GM10266 (cell line): ENCODE data around the gene CSMD2.

Source experiments
- DNase-seq: peaks from one replicate; pipeline ENCODE4 v3.0.0; 2012; ENCODE audit errors: extremely low spot score
- CTCF ChIP-seq: IDR thresholded peaks from 2 replicates; pipeline ENCODE4 v1.5.1; 2012; ENCODE audit warnings: mild to moderate bottlenecking, low read depth; ENCODE audit not compliant: control insufficient read depth, insufficient read depth; ENCODE audit errors: missing control alignments

Gene CSMD2

GRCh38 chr1:33725037-33725436 is 440.0 kb downstream of the CSMD2 start:
- TF ChIP-seq CTCF, result no peak

DNA sequence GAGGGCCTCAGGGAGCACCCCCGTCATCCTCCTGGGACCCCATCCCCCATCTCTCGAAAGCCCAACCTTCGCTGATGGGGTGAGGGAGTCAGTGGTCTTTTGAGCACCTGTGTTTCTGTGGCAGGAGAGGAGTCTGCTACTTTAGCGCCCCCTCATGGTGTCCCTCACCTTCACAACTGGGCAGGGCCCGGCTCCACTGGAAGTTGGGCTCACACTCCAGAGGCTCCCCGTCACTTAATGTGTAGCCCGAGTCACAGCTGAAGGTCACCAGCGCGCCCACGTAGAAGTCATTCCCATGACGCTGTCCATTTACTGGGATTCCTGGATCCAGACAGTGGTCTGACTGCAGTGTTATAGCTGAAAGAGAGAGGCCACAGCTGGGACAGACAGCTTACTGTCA is 440.7 kb downstream of the CSMD2 start:
- DNase-seq, result no peak
- TF ChIP-seq CTCF, result no peak

More at GRCh38 chr1:33725037-33725436, 440.0 kb downstream of the CSMD2 start:
- no peak for DNase-seq

- no peak for TF ChIP-seq CTCF
- no peak for DNase-seq
Measured at GRCh38 chr1:33723251-33723650, 441.8 kb downstream of the CSMD2 start.

DNA sequence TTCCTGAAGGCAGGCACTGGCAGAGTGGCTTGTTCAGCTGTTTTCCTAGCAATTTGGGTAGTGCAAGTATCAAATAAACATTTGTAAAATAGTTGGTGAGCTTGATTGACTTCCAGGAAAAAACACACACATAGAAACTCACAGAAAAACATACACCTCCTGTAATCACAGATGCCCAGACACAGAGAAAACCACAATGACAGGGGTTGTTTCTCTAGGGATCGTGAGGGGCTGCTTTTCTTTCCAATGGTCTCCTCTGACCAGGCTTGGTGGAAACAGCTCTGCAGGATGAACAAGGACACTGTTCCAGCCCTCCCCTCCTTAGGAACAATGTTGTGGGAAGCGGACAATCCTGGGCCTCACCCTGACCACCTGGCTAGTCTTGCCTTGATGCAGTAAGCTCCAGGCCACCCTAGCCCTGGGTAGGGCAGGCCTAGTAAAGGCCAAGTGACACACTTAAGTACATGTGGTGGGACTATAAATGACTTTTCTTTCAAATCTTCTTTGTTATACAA is 443.7 kb downstream of the CSMD2 start:
- DNase-seq, result no peak
- no peak for TF ChIP-seq CTCF

- TF ChIP-seq CTCF, result no peak
- DNase-seq, result no peak
Measured at GRCh38 chr1:33719771-33720670, 445.0 kb downstream of the CSMD2 start.

DNA sequence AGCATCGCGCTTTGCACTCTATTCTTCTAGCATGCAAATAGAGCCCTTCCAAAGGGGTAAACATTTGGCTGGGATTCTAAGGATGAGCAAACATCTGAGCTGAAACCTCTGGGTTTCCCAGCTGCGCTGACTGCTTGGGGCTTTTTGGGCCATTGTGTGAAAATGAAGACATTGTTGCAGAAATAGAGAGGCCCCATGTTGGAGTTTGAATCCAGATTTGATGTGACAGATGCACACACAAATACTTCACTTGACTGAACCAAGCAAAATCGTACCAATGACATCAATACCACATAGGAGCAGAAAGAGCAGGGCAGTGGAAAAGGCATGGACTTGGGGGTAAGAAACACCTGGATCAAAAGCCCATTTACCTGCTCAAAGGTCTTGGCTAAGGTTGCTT is 445.7 kb downstream of the CSMD2 start:
- no peak for TF ChIP-seq CTCF
- no peak for DNase-seq

DNA sequence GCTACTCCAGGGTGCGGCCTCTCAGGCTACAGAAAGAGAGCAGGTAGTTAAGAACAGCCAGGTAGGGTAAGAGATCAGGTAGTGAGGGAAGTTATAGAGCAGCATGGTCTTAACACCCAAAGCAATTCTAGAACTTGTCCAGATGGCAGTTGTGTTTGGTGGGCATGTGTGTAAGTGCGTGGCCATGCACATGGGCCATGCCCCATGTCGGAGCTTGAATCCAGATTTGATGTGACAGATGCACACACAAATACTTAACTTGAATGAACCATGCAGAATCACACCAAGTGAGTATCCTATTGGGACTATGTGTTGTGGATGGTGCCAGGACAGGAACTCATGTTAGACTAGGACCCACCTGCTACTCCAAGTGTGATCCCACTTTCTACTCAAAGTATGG is 446.8 kb downstream of the CSMD2 start:
- TF ChIP-seq CTCF, result no peak

More for the DNA sequence above, 446.8 kb downstream of the CSMD2 start:
- DNase-seq, result no peak
